ENCODE data around the gene SNX25.
"Not testable (repeated sequence)": the region's sequence is repeated elsewhere in the genome, so short reads cannot be mapped to it uniquely, and the experiment has no call there.

Gene SNX25

DNA sequence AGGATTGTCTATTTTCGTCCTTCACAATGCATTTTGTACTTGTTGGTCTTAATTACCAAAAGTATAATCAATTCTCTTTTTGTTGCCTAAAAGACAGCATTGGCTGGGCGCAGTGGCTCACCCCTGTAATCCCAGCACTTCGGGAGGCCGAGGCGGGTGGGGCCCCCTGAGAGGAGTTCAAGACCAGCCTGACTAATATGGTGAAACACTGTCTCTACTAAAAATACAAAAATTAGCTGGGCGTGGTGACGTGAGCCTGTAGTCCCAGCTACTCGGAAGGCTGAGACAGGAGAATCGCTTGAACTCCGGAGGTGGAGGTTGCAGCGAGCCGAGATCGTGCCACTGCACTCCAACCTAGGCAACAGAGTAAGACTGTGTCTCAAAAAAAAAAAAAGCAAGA lies 4.3 kb upstream of the SNX25 start:
- DNase-seq = not testable (repeated sequence)

DNA sequence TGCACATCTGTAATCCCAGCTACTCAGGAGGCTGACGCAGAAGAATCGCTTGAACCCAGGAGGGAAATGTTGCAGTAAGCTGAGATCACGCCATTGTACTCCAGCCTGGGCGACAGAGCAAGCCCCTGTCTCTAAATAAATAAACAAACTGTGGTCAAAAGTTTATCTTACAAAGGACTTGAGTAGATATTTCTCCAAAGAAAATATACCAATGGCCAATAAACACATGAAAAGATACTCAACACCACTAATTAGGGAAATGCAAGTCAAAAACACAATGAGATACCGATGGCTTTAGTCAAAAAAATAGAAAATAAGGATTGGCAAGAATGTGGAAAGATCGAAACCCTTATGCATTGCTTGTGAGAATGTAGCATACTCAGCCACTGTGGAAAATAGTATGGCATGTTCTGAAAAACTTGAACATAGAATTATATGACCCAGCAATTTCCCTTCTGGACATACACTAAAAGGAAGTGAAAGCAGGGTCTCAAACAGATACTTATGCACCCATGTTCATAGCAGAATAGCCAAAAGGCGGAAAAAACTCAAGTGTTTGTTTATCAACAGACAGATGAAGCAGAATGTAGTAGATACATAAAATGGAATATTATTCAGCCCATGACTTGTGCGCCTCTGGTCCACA lies 3.6 kb upstream of the SNX25 start:
- peak; percentile 44 for DNase-seq

DNA sequence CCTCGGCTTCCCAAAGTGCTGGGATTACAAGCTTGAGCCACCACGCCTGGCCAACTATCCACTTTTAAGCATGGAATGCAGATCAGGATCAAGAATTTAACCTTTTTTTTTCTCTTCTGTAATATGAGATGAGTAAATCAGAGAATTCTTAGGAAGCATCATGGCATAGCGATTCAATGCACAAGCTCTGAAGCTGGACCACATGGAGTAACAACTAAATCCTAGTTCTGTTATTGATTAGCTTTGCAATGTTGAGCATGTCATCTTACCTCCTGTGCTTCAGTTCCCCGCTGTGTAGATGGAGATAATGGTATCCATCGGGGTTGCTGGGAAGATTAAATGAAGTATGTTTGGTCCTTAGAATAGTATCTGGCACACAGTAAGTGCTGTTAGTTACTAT lies 1.9 kb upstream of the SNX25 start:
- DNase-seq = no peak

DNA sequence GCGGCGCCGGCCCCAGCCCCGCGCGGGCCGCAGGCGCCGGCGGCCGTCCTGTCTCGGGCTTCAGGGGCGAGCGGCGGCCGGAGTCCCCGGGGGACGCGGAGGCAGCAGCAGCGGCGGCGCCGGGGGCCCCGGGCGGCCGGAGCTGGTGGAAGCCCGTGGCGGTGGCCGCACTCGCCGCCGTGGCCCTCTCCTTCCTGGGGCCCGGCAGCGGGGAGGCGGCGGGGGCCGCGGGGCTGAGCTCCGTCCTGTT lies 379 bp downstream of the SNX25 start:
- DNase-seq = not testable (repeated sequence)

DNA sequence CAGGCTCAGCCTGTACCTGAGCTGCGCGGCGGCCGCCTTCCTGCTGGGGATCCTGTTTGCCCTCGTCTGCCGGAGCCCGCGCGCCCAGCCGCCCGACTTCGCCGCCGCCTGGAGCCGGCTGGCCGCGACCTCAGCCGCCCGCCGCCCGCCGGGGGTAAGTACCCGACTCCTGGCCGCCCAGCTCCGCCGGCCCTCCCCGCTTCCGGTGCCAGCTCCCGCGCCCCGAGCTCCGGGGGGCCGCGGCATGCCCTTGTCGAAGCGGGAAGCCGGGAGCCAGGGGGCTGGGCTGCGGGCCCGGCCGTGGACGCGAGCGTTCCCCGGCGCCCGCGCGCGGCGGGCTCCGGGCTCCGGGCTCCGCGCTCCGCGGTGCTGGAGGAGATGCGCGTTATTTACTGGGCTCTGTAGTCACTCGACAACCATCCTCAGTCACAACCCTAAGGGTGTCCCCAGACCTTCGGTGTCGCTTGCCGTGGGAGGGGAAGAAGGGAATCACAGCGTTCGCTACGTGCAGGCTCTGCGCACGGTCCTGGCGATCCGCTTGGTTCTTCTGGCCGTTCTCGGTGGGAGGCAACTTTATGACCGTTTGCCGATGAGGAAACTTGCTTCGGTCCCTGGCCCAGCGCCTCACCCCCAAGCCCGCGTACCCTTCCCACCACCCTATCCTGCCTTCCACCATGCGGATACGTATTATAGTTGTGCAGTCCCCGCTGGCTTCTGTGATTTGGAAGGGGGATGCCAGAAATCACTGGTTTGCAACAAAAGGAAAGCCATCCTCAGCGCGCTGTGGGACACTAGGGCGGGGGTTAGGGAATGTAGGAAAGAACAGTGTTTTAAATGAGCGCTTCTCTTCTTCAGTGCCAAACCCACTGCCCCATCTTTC lies 944 bp downstream of the SNX25 start:
- DNase-seq = peak; percentile 46

DNA sequence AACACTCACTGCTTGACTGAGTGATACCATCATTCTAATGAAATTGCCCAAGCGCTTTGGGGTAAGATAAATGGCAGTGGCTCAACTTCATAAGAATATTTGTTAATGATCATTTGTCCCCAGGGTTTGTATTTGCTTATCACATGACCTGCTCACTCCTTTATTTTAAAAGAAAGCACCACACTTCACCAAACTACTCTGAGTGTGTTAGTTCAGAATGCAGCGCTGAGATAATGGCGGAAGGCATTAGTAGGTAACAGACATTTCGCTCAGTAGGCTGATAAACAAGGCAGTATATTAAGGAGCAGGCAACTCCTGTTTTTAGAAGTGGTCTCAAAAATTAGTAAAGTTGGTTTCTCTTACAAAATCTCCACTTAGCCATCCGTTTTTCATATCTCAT lies 1.6 kb downstream of the SNX25 start:
- DNase-seq = no peak

DNA sequence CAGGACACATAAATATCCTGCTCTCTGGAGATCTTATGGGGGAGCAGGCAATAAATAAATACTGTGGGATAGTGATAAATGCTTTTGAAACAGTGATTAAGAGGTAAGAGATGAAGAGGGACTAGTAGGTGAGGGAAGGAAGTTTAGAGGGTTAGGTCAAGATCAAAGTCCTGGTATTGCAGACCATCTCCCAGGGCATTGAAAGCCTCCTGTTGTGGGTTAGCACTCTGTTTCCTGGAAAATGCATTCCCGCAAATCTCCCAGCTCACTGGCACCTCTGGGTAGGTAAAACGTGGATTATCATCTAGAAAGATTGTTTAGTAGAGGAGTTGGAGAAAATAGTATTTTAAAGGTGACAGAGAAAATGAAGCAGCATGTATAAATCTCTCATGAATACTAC lies 2.2 kb downstream of the SNX25 start:
- no peak for DNase-seq

DNA sequence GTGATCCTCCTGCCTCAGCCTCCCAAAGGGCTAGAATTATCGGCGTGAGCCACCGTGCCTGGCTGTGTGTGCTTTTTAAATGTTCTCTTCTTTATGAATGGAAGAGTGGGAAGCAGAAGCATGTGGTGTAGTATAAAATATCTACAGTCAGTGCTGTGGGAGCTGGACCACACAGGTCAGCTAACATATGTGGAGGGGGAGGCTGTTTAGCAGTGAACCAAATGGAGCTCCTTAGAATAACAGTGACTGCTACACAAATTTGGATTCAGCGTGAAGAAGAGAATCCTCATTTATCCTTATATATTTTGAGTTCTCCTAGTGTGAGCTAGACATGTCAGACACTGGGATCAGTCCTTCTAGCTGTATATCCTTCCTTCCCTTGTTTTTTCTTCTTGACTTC lies 3.2 kb downstream of the SNX25 start:
- no peak for DNase-seq

DNA sequence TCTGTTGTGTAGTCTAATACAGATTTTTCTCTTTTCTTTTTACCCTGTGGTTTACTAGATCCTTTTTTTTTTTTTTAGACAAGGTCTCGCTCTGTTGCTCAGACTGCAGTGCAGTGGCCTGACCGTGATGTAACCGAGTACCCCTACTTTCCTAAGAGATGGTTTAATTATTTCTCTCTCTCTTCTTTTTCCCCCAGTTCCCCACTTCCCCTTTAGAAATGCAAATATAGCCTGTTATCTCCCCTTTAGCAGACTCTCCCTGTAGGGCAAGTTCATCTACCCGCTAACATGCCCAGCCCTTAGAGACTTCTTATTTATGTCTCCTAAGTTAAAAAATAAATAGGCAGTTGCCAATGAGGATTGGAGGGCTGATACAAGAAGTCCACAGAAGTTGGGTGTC lies 4.5 kb downstream of the SNX25 start:
- DNase-seq = no peak

DNA sequence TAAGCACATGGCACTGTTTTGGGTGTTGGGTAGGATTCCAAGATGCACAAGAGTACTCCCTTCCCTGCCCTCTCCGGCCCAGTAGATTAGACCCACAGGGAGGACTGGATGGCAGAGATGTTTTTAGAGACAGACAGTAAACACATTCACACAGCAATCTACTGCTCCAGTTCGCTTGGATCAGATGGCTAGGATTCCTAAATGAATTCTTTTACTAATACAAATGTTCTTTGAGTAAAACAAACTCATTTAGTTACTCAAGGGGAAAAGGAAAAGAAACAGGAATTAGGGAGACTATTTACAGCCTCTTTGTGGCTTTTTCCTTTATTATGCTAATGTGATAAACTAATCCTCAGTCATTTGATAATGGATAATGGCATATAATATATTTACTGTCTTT lies 5.9 kb downstream of the SNX25 start:
- DNase-seq = no peak

DNA sequence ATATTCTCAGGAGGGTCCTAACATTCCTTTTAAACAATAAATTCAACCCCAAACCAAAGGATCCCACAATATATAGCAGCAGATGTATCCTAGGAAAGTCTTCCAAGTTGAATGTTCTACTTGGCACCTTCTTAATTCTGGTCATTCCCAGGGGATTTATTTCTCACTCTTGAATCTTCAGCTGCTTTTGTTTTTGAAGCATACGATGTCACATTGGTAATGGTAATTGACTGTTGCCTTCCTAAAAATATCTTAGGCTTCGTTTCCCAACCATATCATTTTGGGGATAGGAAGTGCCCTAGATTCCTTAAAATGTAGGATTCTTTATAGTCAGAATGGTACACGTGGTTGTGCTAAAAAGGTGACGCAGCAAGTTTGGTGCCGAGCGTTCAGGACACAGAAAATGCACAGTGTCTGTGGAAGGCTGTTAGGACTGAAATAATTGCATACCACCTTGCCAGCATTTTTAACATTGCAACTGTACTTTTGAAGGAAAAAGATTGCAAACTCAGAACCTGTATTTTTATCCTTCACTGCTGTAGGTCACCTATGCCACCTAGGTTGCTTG lies 8.1 kb downstream of the SNX25 start:
- DNase-seq = no peak

DNA sequence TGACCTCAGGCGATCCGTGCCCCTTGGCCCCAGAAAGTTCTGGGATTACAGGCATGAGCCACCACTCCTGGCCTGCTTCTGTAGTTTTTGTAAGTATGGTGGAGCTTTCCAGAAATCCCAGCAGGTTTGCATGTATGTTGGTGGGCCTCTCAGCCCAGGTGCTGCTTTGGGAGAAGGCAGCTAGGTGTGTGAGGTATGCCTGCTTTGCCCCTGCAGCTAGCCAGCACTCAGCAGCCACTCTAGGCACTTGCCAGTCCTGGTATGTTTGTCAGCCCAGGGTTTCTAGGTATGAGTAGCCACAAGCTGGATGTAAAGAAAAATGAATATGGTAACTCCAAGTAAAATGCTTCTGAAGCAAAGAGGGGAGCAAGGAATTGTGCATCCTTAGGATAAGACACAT lies 8.9 kb downstream of the SNX25 start:
- no peak for DNase-seq

DNA sequence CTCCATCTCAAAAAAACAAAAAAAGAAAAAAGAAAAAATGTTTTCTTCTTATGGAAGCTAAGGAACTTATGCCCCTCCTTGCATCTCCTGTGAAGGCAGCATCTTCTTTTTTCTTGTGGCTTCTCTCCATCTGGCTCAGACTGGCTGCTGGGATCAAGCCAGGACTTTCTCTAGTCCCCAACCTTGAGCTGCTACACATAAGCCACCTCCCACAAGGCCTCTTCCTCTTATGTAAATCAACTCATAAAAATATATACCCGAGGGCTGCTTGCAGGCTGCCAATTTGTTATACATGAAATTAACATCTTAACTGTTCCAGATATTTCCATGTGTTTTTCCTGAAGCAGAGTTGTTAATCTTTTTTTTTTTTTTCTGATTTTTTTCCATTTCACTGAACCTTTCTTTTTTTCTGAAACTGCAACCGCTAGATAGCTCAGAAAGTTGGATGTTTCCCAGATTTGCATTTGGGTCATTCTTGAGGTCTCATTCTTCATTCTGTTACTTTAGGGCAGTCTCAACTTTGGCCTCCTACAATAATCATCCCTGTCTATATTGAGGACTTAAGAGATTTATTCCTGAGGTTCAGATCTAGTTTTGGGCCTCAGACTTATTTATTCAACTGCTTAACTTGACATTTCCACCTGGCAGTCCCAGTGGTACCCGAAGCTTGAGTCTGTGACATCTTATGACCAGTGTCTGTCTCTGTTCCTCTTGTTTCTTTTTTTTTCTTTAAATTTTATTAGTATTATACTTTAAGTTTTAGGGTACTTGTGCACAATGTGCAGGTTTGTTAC lies 10.3 kb downstream of the SNX25 start:
- no peak for DNase-seq

DNA sequence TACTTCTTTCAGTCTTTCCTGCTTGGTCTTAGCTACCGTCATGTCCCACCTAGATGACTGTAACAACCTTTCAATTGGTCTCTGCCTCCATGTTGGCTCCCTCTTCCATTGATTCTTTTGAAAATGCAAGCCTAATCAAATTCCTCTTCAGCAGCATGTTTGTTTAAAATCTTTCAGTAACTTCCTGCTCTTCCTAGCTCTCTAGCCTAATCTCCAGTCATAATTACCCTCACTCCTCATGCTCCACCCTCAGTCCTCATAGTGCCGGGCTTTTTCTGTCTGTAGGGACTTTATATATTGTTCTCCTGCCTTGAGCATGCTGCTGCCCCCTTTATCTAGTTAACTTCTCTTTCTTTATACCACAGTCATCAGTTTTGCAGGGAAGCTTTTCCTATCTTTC lies 12.1 kb downstream of the SNX25 start:
- DNase-seq = no peak

DNA sequence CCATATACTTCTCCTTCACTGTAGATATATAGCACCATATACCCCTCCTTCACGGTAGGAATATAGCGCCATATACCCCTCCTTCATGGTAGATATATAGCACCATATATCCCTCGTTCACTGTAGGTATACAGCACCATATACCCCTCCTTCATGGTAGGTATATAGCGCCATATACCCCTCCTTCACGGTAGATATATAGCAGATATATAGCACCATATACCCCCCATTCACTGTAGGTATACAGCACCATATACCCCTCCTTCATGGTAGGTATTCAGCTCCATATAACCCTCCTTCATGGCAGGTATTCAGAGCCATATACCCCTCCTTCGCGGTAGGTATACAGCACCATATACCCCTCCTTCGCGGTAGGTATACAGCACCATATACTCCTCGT lies 12.5 kb downstream of the SNX25 start:
- no peak for DNase-seq

DNA sequence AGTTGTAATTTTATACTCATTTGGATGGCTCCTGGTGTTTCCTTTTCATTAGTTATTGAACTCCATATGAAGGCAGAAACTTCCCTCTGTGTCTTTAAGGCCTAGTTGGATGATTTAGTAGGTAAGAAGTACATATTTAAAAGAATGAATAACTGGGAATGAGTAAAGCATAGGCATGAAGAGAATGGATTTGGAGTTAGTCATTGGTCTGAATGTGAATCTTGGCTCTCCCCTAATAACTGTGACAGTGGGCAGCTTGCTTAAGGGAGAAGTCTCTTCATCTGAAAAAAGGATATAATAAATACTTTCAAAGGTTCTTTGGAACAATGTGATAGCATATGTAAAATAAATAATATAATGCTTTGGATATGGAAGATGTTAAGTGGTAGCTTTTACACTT lies 13.2 kb downstream of the SNX25 start:
- DNase-seq = no peak

DNA sequence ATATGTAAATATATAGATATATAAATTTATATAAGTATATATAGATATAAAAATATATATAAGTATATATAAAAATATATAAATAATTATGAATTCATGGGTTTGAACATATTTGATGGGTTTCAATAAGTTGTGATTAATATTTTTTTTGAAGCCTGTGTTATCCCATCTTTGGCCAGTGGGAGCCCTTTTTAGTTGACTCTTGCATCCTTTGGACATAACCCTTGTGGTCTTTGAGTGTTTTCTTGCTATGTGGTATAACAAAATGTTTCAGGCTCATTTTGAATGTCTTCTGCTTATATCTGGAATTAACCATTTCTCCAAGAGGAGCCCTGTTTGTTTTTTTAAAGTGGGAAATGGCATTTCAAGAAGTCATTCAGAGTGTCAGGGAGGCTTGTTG lies 15.2 kb downstream of the SNX25 start:
- DNase-seq = no peak

DNA sequence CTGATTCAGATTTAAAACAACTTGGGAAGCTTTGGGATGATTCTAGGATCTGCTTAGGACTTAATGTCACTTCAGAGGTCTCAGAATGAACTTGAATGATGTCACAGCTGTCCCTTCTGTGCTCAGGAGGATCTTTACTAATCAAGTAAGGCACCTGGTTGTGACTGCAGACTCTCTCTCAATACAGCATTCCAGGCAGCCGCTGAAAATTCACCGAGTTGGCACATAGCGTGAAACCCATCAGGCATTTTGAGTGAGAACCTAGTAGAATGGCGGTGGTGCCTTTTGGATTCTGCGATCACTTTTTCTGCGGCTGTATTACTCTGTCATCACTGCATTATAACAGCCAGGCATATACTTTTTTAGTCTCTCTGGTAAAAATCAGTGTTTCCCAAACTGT lies 16.5 kb downstream of the SNX25 start:
- no peak for DNase-seq

DNA sequence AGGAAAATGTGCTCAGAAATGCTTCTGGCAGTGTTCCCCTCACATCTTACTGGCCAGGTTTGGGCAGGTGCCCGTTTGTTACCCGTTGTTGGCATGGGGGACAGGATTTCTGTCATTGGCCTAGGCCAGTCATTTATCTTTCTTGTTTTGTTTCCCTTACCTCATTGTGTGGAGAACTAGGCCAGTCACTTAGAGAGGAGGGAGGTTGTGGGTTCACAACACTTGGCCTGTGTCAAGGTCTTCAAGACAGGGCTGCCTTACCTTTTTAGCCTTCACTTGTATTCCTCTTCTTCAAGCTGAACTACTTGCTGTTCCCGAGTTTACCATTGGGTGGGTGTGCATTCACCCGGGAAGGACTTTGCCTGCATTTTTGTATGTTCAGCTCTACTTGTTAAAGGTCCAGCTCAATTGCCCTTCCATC lies 17.7 kb downstream of the SNX25 start:
- no peak for DNase-seq

DNA sequence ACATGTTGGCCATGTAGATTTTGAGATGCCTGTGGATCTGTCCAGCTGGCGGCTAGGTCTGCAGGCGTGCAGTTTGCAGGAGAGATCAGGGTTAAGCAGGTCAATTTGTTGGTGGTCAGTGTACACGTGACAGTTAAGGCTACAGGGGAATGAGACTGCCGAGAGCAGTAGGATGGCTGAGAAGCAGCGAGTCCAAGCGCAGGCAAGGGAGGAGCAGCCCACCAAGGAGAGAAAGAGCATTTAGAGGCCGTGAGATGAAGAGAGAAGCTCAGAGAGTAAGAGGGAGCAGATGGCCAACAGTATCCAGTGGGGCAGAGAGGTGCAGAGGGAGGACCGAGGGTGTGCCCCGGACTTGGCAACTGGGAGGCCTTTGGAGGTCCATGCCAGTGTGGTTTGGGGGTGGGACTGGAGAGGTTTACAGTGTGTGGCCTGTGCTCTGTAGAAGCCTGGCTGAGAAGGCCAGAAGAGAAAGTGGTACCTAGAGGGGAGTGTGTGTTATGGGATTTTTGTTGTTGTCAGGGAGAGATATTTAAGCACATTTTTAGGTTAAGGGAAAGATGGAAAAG lies 18.4 kb downstream of the SNX25 start:
- no peak for DNase-seq

DNA sequence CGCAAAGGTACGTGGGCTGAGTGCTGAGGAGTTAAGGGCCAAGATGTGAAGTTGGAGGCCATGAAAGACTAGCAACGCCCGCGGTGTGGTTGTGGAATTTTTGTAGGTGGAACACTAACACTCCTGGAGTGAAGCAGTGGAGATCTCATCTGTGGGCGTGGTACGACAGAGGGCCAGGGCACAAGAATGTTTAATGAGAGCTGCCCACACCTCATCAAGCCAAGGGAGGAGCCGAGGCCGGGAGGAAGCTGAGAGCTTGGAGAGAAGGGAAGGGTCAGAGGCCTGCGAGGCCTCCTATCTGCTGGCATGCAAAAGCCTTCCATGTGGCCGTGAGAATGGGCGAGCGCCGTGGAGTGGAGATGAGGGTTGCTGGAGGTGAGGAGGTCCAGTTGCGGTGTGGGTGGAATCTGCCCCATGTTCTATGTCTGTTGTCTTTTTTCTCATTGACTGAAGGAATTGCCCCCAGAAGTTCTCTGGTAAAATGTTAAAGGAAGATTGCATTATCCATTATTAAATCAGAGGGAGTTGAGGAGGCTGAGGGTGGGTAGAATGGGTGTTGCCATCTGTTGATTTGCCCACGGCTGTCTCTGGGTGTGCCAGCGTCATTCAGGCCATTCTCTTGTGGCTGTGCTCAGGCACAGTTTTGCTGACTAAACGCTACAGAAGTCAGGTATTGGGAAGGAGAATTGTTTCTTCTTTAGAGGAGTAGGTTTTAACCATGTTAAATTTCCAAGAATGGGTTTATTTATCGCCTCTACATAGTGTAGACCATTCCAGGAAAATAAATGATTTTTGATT lies 19.8 kb downstream of the SNX25 start:
- DNase-seq = no peak

DNA sequence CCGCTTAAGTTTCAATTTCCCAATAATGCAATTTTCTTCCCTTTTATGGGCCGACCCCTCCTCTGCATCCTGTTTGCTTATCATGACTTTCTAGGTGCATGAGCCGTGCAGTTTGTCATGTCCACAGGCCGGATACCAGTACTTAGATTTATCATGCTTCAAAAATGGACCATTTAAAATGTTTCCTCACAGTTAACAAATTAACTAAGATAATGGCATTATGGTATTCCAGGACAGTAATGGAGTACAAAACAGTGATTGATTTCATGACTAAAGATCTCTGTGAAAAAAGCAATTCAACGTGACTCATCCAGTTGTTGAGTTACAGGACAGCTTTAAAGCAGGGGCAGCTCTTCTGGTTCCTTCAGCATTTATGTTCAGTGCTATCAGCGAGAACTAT lies 23.0 kb downstream of the SNX25 start:
- no peak for DNase-seq

All from suppressor macrophage treated with lipopolysaccharide for 4 hours (primary cell).